Ovary (tissue), 9 donors: Measurements from ENCODE around the gene TM7SF3. TPM values are rescaled to one million over a fixed set of nuclear protein-coding genes. Genes with fewer than 3 reads are reported as not detected.

Experiments
- DNase-seq, 5 donors: peaks; one replicate each; pipeline ENCODE4 v3.0.0-alpha.2; 2019 to 2020
- H3K27ac ChIP-seq, 2 donors: fragments of 200-600 bp; one replicate each; pipeline versions ENCODE4 v1.5.1 to v1.8.0; 2019 to 2022
- H3K27me3 ChIP-seq: fragments of 200-600 bp; one replicate; pipeline ENCODE4 v1.8.0; 2022
- H3K36me3 ChIP-seq: fragments of 200-600 bp; sonication (generic); one replicate; pipeline ENCODE4 v1.5.1; 2019
- H3K4me1 ChIP-seq: one replicate; pipeline ENCODE4 v1.8.1; 2013; ENCODE audit warnings: mild to moderate bottlenecking, moderate library complexity; ENCODE audit not compliant: insufficient read depth
- H3K4me3 ChIP-seq: fragments of 200-600 bp; sonication (generic); one replicate; pipeline ENCODE4 v1.5.1; 2017
- H3K9me3 ChIP-seq, 2 donors: fragments of 200-600 bp in 1 of 2; sonication (generic) in 1 of 2; one replicate each; pipeline versions ENCODE4 v1.5.1 to v1.8.1; 2013 to 2019; ENCODE audit warnings: mild to moderate bottlenecking in 1 of 2, moderate library complexity in 1 of 2
- EP300 ChIP-seq: sonication (generic); formaldehyde crosslinking; IDR thresholded peaks from one replicate; pipeline ENCODE4 v1.6.1; 2017; ENCODE audit warnings: antibody characterized with exemption
- POLR2A ChIP-seq: fragments of 450-650 bp; IDR thresholded peaks from one replicate; pipeline ENCODE4 v1.6.1; 2017; ENCODE audit warnings: antibody characterized with exemption, mild to moderate bottlenecking, moderate library complexity
- WGBS, 3 donors: extraction: QIAGEN DNeasy Blood & Tissue Kit in 1 of 3; methylation state at CpG; one replicate each; pipeline versions ENCODE4 v1.1.5 to v1.1.7; 2013 to 2017; 5-methylcytosine and 5-hydroxymethylcytosine counted together
- intact Hi-C, 4 donors: fragments of 100-400 bp; cut with DNase I; formaldehyde crosslinking; loops; one replicate each; pipeline versions ENCODE4 v1.11.0 to v1.15.1; 2022 to 2023
- polyA plus RNA-seq, 2 donors: library from polyadenylated mRNA; stranded (reverse); fragments of 200-250 nt in 1 of 2; fragments of 350-450 nt in 1 of 2; fragmentation: Illumina TruSeq in 1 of 2; extraction: RNeasy Lipid Tissue Mini Kit (QIAGEN cat#74804) in 1 of 2; gene quantifications; one replicate each; pipeline ENCODE4 v1.2.3, GENCODE V29; 2013 to 2014
- total RNA-seq, 7 donors: library from RNA; depleted of rRNA in 2 of 7; stranded (reverse); fragments of >200 nt in 2 of 7; fragmentation: NEBNext Ultra II Directional in 3 of 7; extraction: Animal tissue kit (Norgen Biotek cat#: 25700) in 3 of 7; gene quantifications; one replicate each; pipeline versions ENCODE4 v1.1.0 to v1.2.4, GENCODE V29; 2016 to 2023
- TF ChIP-seq, protein P1 (sequence below), 3 donors: fragments of 450-650 bp in 2 of 3; fragments of 200-600 bp in 1 of 3; IDR thresholded peaks; one replicate each; pipeline versions ENCODE4 v1.5.1 to v1.8.0; 2016 to 2022; ENCODE audit warnings: antibody characterized with exemption in 3 of 3, mild to moderate bottlenecking in 1 of 3
- donor health status: DM: no; HTN: no; CAD: no; lungs with moderate emphysema.
- donor health status: DM: no; HTN: no; CAD: no.
- donor health status: Bipolar disorder and iron deficiency.
- donor health status: DM: yes; HTN: yes; CAD: no.
- donor health status: DM: no; HTN: no; CAD: no.
- donor health status: DM: yes; HTN: yes; CAD: no.

Gene TM7SF3
- total and polyA plus RNA-seq, 9 donors: 35.2 to 117 (median 44.2) TPM

DNA sequence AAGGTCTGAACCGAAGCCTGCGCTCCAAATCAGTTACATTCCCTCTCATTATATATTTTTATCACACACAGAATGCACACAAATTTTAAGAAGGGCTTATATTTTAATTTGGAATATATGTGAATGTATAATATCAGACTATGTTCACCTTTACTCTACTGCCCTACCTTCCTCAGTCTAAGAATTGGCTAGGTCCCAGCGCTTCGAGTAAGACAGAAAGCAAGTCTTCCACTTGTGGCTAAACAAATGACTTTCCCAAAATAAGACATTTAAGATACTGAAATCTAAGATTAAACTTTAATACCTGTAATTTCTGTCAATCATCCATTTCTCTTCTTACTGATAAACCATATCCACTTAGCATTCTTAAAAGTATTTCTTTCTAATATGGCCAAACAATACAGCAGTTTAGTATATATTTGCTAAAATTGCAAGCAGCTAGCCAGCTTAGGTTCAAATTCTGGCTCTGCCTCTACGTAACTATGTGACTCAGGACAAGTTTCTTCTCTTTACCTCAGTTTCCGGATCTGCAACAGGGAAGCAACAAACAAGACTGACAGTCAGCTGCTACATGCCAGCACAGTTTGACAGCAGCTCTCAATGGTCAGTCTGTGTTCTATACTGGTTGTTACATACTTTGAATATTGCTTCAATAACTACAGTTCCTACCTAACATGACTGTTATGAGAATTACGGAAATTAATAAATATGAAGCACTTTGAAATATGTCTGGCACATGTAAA, 78.4 kb downstream of the TM7SF3 start:
- Histone ChIP-seq H3K27ac (no peak overlapping the region), H3K4me3 (no peak overlapping the region), H3K4me1 (no peaks in the 10 kb centered on the region), H3K27me3 (no peaks in the 10 kb centered on the region), H3K36me3 (no peaks in the 10 kb centered on the region), H3K9me3 (no peaks in the 10 kb centered on the region)
- DNase-seq: no peak
- TF ChIP-seq EP300 (no peak), POLR2A (no peak)
- TF ChIP-seq, protein P1, sequence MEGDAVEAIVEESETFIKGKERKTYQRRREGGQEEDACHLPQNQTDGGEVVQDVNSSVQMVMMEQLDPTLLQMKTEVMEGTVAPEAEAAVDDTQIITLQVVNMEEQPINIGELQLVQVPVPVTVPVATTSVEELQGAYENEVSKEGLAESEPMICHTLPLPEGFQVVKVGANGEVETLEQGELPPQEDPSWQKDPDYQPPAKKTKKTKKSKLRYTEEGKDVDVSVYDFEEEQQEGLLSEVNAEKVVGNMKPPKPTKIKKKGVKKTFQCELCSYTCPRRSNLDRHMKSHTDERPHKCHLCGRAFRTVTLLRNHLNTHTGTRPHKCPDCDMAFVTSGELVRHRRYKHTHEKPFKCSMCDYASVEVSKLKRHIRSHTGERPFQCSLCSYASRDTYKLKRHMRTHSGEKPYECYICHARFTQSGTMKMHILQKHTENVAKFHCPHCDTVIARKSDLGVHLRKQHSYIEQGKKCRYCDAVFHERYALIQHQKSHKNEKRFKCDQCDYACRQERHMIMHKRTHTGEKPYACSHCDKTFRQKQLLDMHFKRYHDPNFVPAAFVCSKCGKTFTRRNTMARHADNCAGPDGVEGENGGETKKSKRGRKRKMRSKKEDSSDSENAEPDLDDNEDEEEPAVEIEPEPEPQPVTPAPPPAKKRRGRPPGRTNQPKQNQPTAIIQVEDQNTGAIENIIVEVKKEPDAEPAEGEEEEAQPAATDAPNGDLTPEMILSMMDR (IDR thresholded peaks at IDR 0.05): no peak
- intact Hi-C loops: loop anchor here in 2 of 4 donors (5.0 to 10.0 kb wide), 2 partner anchors 76 to 79 kb away; partner anchors contain the start of gene TM7SF3 (in 2 of the 2)
- WGBS, 3 donors: 78 to 84% (median 83%) methylated on average over 7 of the region's 7 CpGs

DNA sequence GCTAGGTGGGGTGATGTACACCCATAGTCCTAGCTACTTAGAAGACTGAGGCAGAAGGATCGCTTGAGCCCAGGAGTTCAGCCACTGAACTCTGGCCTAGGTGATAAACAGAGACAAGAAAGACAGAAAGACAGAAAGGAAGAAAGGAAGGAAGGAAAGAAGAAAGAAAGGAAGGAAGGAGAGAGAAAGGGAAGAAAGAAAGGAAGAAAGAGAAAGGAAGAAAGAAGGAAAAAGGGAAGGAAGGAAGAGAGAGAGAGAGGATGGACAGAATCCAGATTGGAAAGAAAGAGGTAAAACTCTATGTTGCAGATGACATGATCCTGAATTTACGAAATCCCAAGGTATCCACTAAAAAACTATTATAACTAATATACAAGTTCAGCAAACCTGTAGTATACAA, 84.6 kb downstream of the TM7SF3 start:
- TF ChIP-seq, protein P1 (IDR thresholded peaks at IDR 0.05): no peak
- TF ChIP-seq POLR2A (no peak), EP300 (no peak)

DNA sequence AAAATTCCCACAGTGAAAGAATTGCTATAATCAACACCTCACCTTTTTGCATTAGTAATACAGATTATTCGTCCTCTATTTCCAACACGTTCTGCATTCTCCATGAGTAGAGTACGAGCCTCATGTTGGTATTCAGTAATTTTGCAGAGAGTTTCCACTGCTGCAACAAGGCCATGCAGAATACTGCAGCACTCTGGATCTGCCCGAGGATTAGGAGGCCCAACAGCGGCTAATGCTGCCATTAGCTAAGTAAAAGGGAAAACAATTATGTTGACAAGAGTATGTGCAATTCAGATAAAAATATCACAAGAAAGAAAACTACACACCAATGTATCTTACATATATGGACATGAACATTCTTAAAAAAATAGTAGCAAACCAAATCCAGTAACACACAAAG, 85.5 kb downstream of the TM7SF3 start:
- H3K36me3 ChIP-seq: no peaks in the 10 kb centered on the region
- no peaks in the 10 kb centered on the region for H3K4me1 ChIP-seq
- no peak overlapping the region for H3K4me3 ChIP-seq
- no peaks in the 10 kb centered on the region for H3K9me3 ChIP-seq
- 91 to 95% (median 91%) methylated on average over 5 of the region's 5 CpGs for WGBS, 3 donors
- TF ChIP-seq, protein P1 (IDR thresholded peaks at IDR 0.05): no peak
- no peak for TF ChIP-seq EP300
- no peak for TF ChIP-seq POLR2A
- no peaks in the 10 kb centered on the region for H3K27me3 ChIP-seq
- no peak overlapping the region for H3K27ac ChIP-seq
- DNase-seq: no peak
- intact Hi-C loops: no loop called here

More for the DNA sequence above, 84.6 kb downstream of the TM7SF3 start:
- 93 to 98% (median 98%) methylated on average over 2 of the region's 2 CpGs for WGBS, 3 donors
- Histone ChIP-seq H3K36me3 (no peaks in the 10 kb centered on the region), H3K9me3 (no peaks in the 10 kb centered on the region), H3K4me1 (no peaks in the 10 kb centered on the region), H3K27me3 (no peaks in the 10 kb centered on the region), H3K4me3 (no peak overlapping the region), H3K27ac (no peak overlapping the region)
- intact Hi-C loops: no loop called here
- DNase-seq: no peak

Other genes with a start within 250 kb of the TM7SF3 start
- 10 to 100 TPM; 23.7 to 51.1 (median 33.9) TPM for gene ITPR2, start 181.2 kb downstream of the TM7SF3 start, total RNA-seq
- gene ITPR2, start 181.2 kb downstream of the TM7SF3 start, polyA plus RNA-seq: 10 to 100 TPM in 1 of 2 donors, 1 to 10 TPM in 1; 5.9 to 14.2 TPM
- 10 to 100 TPM; 11.1 to 18.1 (median 16.3) TPM for gene INTS13, start 76.4 kb downstream of the TM7SF3 start, total RNA-seq
- gene INTS13, start 76.4 kb downstream of the TM7SF3 start, polyA plus RNA-seq: 10 to 100 TPM; 10.4 to 17.7 TPM
- 100 to 1,000 TPM in 1 of 7 donors, 10 to 100 TPM in 6; 67.8 to 150 (median 80.4) TPM for gene FGFR1OP2, start 75.9 kb downstream of the TM7SF3 start, total RNA-seq
- gene FGFR1OP2, start 75.9 kb downstream of the TM7SF3 start, polyA plus RNA-seq: 10 to 100 TPM; 48.7 to 55.6 TPM
- 10 to 100 TPM; 31.1 to 77.5 (median 60.1) TPM for gene MED21, start 8.2 kb upstream of the TM7SF3 start, total RNA-seq
- 10 to 100 TPM; 36.5 to 52.8 TPM for gene MED21, start 8.2 kb upstream of the TM7SF3 start, polyA plus RNA-seq
- not detected for gene C12orf71, start 68.2 kb upstream of the TM7SF3 start, total RNA-seq
- gene C12orf71, start 68.2 kb upstream of the TM7SF3 start, polyA plus RNA-seq: not detected
- 10 to 100 TPM; 13.4 to 23.6 (median 16.8) TPM for gene STK38L, start 229.9 kb upstream of the TM7SF3 start, total RNA-seq
- 10 to 100 TPM in 1 of 2 donors, 1 to 10 TPM in 1; 7.4 to 24.7 TPM for gene STK38L, start 229.9 kb upstream of the TM7SF3 start, polyA plus RNA-seq